CD4-positive, CD25-positive, alpha-beta regulatory T cell (primary cell): ENCODE data around the gene HSD3B2. TPM values are rescaled to one million over a fixed set of nuclear protein-coding genes. Genes with fewer than 3 reads are reported as not detected.
"Not testable (repeated sequence)": the region's sequence is repeated elsewhere in the genome, so short reads cannot be mapped to it uniquely, and the experiment has no call there.

Source experiments
- ATAC-seq, 2 donors: fragments of 150-1000 bp; cut with Tn5 transposase; one replicate each; pipeline ENCODE4 v1.10.0; 2021; ENCODE audit warnings: low read depth in 2 of 2, moderate number of reproducible peaks in 2 of 2, moderate library complexity in 1 of 2
- DNase-seq, 3 donors: peaks; one replicate each; pipeline versions ENCODE4 v3.0.0 to v3.0.0-alpha.2; 2012 to 2022; ENCODE audit warnings: mixed read lengths in 1 of 3
- H3K27ac ChIP-seq: one replicate; pipeline ENCODE4 v1.7.0; 2013; ENCODE audit warnings: mild to moderate bottlenecking, low read length; ENCODE audit not compliant: insufficient read depth, poor library complexity, severe bottlenecking
- H3K27me3 ChIP-seq: one replicate; pipeline ENCODE4 v1.7.0; 2013; ENCODE audit warnings: low read length; ENCODE audit not compliant: control insufficient read depth, insufficient read depth
- H3K36me3 ChIP-seq: one replicate; pipeline ENCODE4 v1.7.0; 2013; ENCODE audit warnings: mild to moderate bottlenecking, low read length, moderate library complexity; ENCODE audit not compliant: control insufficient read depth, insufficient read depth
- H3K4me1 ChIP-seq: 2 replicates; pipeline ENCODE4 v1.7.0; 2013; ENCODE audit warnings: mild to moderate bottlenecking, low read length; ENCODE audit not compliant: insufficient read depth, control insufficient read depth, poor library complexity, severe bottlenecking
- H3K4me3 ChIP-seq: one replicate; pipeline ENCODE4 v1.7.0; 2013; ENCODE audit warnings: low read depth, mild to moderate bottlenecking, low read length, moderate library complexity
- H3K9me3 ChIP-seq, 2 experiments: 1 replicate in 1 of 2; 2 replicates in 1 of 2; pipeline ENCODE4 v1.7.0; 2013; ENCODE audit warnings: low read length in 2 of 2, mild to moderate bottlenecking in 1 of 2, moderate library complexity in 1 of 2; ENCODE audit not compliant: control insufficient read depth in 2 of 2
- H3K27ac Mint-ChIP-seq, 3 donors: one replicate each; pipeline ENCODE4 v1.8.0; 2020 to 2022; ENCODE audit warnings: mild to moderate bottlenecking in 3 of 3, mixed read lengths in 3 of 3, moderate library complexity in 2 of 3
- H3K27me3 Mint-ChIP-seq: one replicate; pipeline ENCODE4 v1.8.0; 2022; ENCODE audit warnings: mild to moderate bottlenecking, mixed read lengths
- H3K36me3 Mint-ChIP-seq: one replicate; pipeline ENCODE4 v1.8.0; 2020; ENCODE audit warnings: mixed read lengths
- H3K4me1 Mint-ChIP-seq, 4 donors: one replicate each; pipeline ENCODE4 v1.8.0; 2020 to 2022; ENCODE audit warnings: mixed read lengths in 4 of 4, mild to moderate bottlenecking in 1 of 4
- H3K4me3 Mint-ChIP-seq, 4 donors: one replicate each; pipeline ENCODE4 v1.8.0; 2020 to 2022; ENCODE audit warnings: mild to moderate bottlenecking in 4 of 4, mixed read lengths in 4 of 4, moderate library complexity in 3 of 4
- H3K9me3 Mint-ChIP-seq, 7 donors: one replicate each; pipeline ENCODE4 v1.8.0; 2020 to 2022; ENCODE audit warnings: mixed read lengths in 7 of 7, mild to moderate bottlenecking in 3 of 7, moderate library complexity in 2 of 7
- polyA plus RNA-seq, 4 donors: library from polyadenylated mRNA; unstranded; fragments of 300-500 nt; fragmentation: Illumina TruSeq; gene quantifications; one replicate each; pipeline ENCODE4 v1.2.3, GENCODE V29; 2021
- total RNA-seq: library from RNA; stranded (reverse); gene quantifications from one replicate; pipeline ENCODE4 v1.2.3, GENCODE V29; 2022

HSD3B2 gene
- total and polyA plus RNA-seq, 5 donors from 2014 or later, result not detected

- ATAC-seq, result no peak
- peaks cover 3% of the 10 kb centered on the region for H3K27me3 ChIP-seq
- Mint-ChIP-seq H3K27me3 (peaks cover 21% of the 10 kb centered on the region), H3K9me3 (peaks cover 0 to 4% (median 0%) of the 10 kb centered on the region in 7 donors), H3K27ac (no peak overlapping the region), H3K4me1 (no peaks in the 10 kb centered on the region), H3K4me3 (no peak overlapping the region), H3K36me3 (no peaks in the 10 kb centered on the region)
- H3K9me3 ChIP-seq, result no peaks in the 10 kb centered on the region
- no peak overlapping the region for H3K27ac ChIP-seq
- H3K4me3 ChIP-seq, result no peak overlapping the region
- H3K4me1 ChIP-seq, result no peaks in the 10 kb centered on the region
- no peak for DNase-seq
- no peaks in the 10 kb centered on the region for H3K36me3 ChIP-seq
These were observed 40.6 kb upstream of the HSD3B2 start for GRCh38 chr1:119374208-119374874.

DNA sequence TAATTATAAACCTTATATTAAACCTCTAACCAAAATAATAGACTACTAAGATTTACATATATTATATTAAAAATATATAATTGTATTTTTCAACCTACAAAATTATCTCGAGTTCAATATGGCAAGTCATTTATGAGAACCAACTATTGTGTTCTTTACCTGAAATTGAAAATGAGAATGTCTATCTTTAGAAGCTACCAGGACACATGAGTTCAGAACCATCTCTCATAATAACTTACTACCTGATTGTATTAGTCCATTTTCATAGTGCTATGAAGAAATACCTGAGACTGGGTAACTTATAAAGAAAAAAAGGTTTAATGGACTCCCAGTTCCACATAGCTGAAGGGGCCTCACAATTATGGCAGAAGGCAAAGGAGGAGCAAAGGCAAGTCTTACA is 39.6 kb upstream of the HSD3B2 start:
- Mint-ChIP-seq H3K4me1 (no peaks in the 10 kb centered on the region), H3K4me3 (no peak overlapping the region), H3K9me3 (peaks cover 0 to 4% (median 0%) of the 10 kb centered on the region in 7 donors), H3K27ac (no peak overlapping the region), H3K36me3 (no peaks in the 10 kb centered on the region), H3K27me3 (peaks cover 21% of the 10 kb centered on the region)
- no peak overlapping the region for H3K27ac ChIP-seq
- no peaks in the 10 kb centered on the region for H3K9me3 ChIP-seq
- DNase-seq (no peak), ATAC-seq (no peak)
- H3K36me3 ChIP-seq, result no peaks in the 10 kb centered on the region
- H3K4me1 ChIP-seq, result no peaks in the 10 kb centered on the region
- H3K27me3 ChIP-seq, result peaks cover 3% of the 10 kb centered on the region
- no peak overlapping the region for H3K4me3 ChIP-seq

- no peaks in the 10 kb centered on the region for H3K36me3 ChIP-seq
- H3K4me3 Mint-ChIP-seq, result no peak overlapping the region
- peaks cover 21% of the 10 kb centered on the region for H3K27me3 Mint-ChIP-seq
- DNase-seq (no peak), ATAC-seq (no peak)
- H3K4me1 ChIP-seq, result no peaks in the 10 kb centered on the region
- H3K9me3 ChIP-seq, result no peaks in the 10 kb centered on the region
- peaks cover 3% of the 10 kb centered on the region for H3K27me3 ChIP-seq
- no peak overlapping the region for H3K27ac ChIP-seq
- no peak overlapping the region for H3K4me3 ChIP-seq
- no peak overlapping the region for H3K27ac Mint-ChIP-seq
- H3K4me1 Mint-ChIP-seq, result no peaks in the 10 kb centered on the region
- H3K9me3 Mint-ChIP-seq, result peaks cover 0 to 6% (median 0%) of the 10 kb centered on the region in 7 donors
- no peaks in the 10 kb centered on the region for H3K36me3 Mint-ChIP-seq
These were observed 38.4 kb upstream of the HSD3B2 start for GRCh38 chr1:119376594-119376993.

GRCh38 chr1:119377594-119377993 is 37.4 kb upstream of the HSD3B2 start:
- ATAC-seq, H3K9me3 ChIP-seq, H3K9me3 Mint-ChIP-seq, H3K36me3 ChIP-seq, DNase-seq, H3K4me3 Mint-ChIP-seq, H3K4me3 ChIP-seq, H3K27ac Mint-ChIP-seq, H3K4me1 Mint-ChIP-seq, H3K27ac ChIP-seq, H3K27me3 ChIP-seq, H3K4me1 ChIP-seq, H3K36me3 Mint-ChIP-seq: not testable (repeated sequence)
- peaks cover 16% of the 10 kb centered on the region for H3K27me3 Mint-ChIP-seq

- H3K27ac ChIP-seq, result no peak overlapping the region
- Mint-ChIP-seq H3K4me1 (no peaks in the 10 kb centered on the region), H3K27ac (no peak overlapping the region), H3K4me3 (no peak overlapping the region), H3K36me3 (no peaks in the 10 kb centered on the region), H3K27me3 (peaks cover 10% of the 10 kb centered on the region), H3K9me3 (peaks cover 0 to 6% (median 0%) of the 10 kb centered on the region in 7 donors)
- H3K4me3 ChIP-seq, result no peak overlapping the region
- no peaks in the 10 kb centered on the region for H3K27me3 ChIP-seq
- DNase-seq, result no peak
- H3K36me3 ChIP-seq, result no peaks in the 10 kb centered on the region
- no peaks in the 10 kb centered on the region for H3K9me3 ChIP-seq
- ATAC-seq, result no peak
- H3K4me1 ChIP-seq, result no peaks in the 10 kb centered on the region
These were observed 35.8 kb upstream of the HSD3B2 start for GRCh38 chr1:119379117-119379516.

GRCh38 chr1:119380304-119380703 is 34.6 kb upstream of the HSD3B2 start:
- Mint-ChIP-seq H3K9me3 (peaks cover 0 to 6% (median 0%) of the 10 kb centered on the region in 7 donors), H3K4me3 (no peak overlapping the region), H3K27ac (no peak overlapping the region), H3K36me3 (no peaks in the 10 kb centered on the region), H3K27me3 (peaks cover 4% of the 10 kb centered on the region), H3K4me1 (no peaks in the 10 kb centered on the region)
- Histone ChIP-seq H3K27ac (no peak overlapping the region), H3K27me3 (no peaks in the 10 kb centered on the region), H3K4me1 (no peaks in the 10 kb centered on the region), H3K9me3 (no peaks in the 10 kb centered on the region), H3K36me3 (no peaks in the 10 kb centered on the region), H3K4me3 (no peak overlapping the region)
- DNase-seq (no peak), ATAC-seq (no peak)

DNA sequence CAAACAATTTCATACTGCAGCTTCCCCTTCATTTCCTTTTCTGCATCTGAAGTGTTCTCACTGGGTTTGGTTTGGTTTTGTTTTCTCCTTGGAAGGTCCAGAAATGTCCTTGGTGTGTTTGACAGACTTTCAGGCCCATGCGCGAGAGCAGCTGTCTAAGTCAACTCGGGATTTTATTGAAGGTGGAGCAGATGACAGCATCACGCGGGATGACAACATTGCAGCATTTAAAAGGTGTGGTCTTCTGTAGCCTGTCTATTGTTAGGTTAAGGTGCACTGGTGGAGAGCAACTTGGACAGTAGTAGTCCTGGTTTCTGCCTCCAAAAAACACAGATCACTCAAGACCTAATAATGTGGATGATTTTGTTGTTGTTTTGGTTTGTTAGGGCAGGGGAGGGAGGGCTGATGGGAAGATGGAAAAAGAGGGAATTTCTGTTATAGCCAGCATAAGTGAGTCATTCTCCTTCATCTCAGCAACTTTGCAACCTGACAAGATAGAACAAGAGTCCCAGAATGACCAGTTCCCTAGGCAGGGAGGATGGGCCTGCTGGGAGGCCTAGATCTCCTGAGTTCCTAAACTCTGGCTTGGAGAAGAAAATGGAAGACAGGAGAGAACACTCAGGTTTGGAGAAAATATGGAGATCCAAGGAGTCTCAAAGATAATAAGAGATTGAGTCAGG is 33.8 kb upstream of the HSD3B2 start:
- peaks cover 0 to 6% (median 0%) of the 10 kb centered on the region in 7 donors for H3K9me3 Mint-ChIP-seq
- no peaks in the 10 kb centered on the region for H3K36me3 ChIP-seq
- H3K27me3 ChIP-seq, result no peaks in the 10 kb centered on the region
- no peak overlapping the region for H3K27ac ChIP-seq
- no peak overlapping the region for H3K27ac Mint-ChIP-seq
- no peaks in the 10 kb centered on the region for H3K4me1 Mint-ChIP-seq
- H3K36me3 Mint-ChIP-seq, result no peaks in the 10 kb centered on the region
- ATAC-seq (no peak), DNase-seq (no peak)
- H3K27me3 Mint-ChIP-seq, result peaks cover 4% of the 10 kb centered on the region
- no peaks in the 10 kb centered on the region for H3K4me1 ChIP-seq
- H3K9me3 ChIP-seq, result no peaks in the 10 kb centered on the region
- H3K4me3 Mint-ChIP-seq, result no peak overlapping the region
- no peak overlapping the region for H3K4me3 ChIP-seq

GRCh38 chr1:119384591-119384990 is 30.4 kb upstream of the HSD3B2 start:
- Mint-ChIP-seq H3K36me3 (no peaks in the 10 kb centered on the region), H3K4me3 (no peak overlapping the region), H3K27me3 (no peaks in the 10 kb centered on the region), H3K9me3 (peaks cover 0 to 2% (median 2%) of the 10 kb centered on the region in 7 donors), H3K27ac (no peak overlapping the region), H3K4me1 (no peaks in the 10 kb centered on the region)
- ATAC-seq (no peak), DNase-seq (no peak)
- Histone ChIP-seq H3K27ac (no peak overlapping the region), H3K27me3 (no peaks in the 10 kb centered on the region), H3K9me3 (no peaks in the 10 kb centered on the region), H3K36me3 (no peaks in the 10 kb centered on the region), H3K4me1 (no peaks in the 10 kb centered on the region), H3K4me3 (no peak overlapping the region)
